MM.1S (cell line): ENCODE measurements around the gene SERAC1.

Source experiments
- DNase-seq: peaks from one replicate; pipeline ENCODE4 v3.0.0-alpha.2; 2015
- H2AFZ ChIP-seq: fragments of 300-600 bp; sonication (generic); 2 replicates; pipeline ENCODE4 v1.6.0; 2016; ENCODE audit warnings: antibody characterized with exemption, low read length
- H3F3A ChIP-seq: fragments of 300-600 bp; sonication (generic); 2 replicates; pipeline ENCODE4 v1.6.1; 2016; ENCODE audit warnings: mild to moderate bottlenecking, antibody characterized with exemption, low read length, moderate library complexity, mixed read lengths; ENCODE audit not compliant: insufficient read depth
- H3K27ac ChIP-seq: fragments of 300-600 bp; sonication (generic); 2 replicates; pipeline ENCODE4 v1.5.1; 2016; ENCODE audit warnings: mild to moderate bottlenecking, low read length
- H3K27me3 ChIP-seq: fragments of 300-600 bp; sonication (generic); replicated peaks from 2 replicates; pipeline ENCODE4 v1.6.0; 2016; ENCODE audit warnings: low read length; ENCODE audit not compliant: insufficient read depth
- H3K36me3 ChIP-seq: fragments of 300-600 bp; sonication (generic); replicated peaks from 2 replicates; pipeline ENCODE4 v1.6.1; 2016; ENCODE audit warnings: mild to moderate bottlenecking, low read length, mixed read lengths; ENCODE audit not compliant: insufficient read depth
- H3K4me1 ChIP-seq: fragments of 300-600 bp; sonication (generic); 2 replicates; pipeline ENCODE4 v1.6.1; 2016; ENCODE audit warnings: low read length, mixed read lengths
- H3K4me2 ChIP-seq: fragments of 300-600 bp; sonication (generic); 2 replicates; pipeline ENCODE4 v1.6.0; 2016; ENCODE audit warnings: low read depth, low read length
- H3K4me3 ChIP-seq: fragments of 300-600 bp; sonication (generic); 2 replicates; pipeline ENCODE4 v1.5.1; 2016; ENCODE audit warnings: low read length, mixed read lengths
- H3K79me2 ChIP-seq: fragments of 300-600 bp; sonication (generic); 2 replicates; pipeline ENCODE4 v1.6.1; 2016; ENCODE audit warnings: mixed run types, low read length, mixed read lengths
- H3K9ac ChIP-seq: fragments of 300-600 bp; sonication (generic); 2 replicates; pipeline ENCODE4 v1.6.1; 2016; ENCODE audit warnings: low read length, mixed read lengths
- H3K9me2 ChIP-seq: fragments of 300-600 bp; sonication (generic); replicated peaks from 2 replicates; pipeline ENCODE4 v1.6.1; 2016; ENCODE audit warnings: mild to moderate bottlenecking, low read length, mixed read lengths; ENCODE audit not compliant: insufficient read depth
- H3K9me3 ChIP-seq: fragments of 300-600 bp; sonication (generic); replicated peaks from 2 replicates; pipeline ENCODE4 v1.6.1; 2016; ENCODE audit warnings: mild to moderate bottlenecking, low read length, mixed read lengths; ENCODE audit not compliant: insufficient read depth
- H4K20me1 ChIP-seq: fragments of 300-600 bp; sonication (generic); 2 replicates; pipeline ENCODE4 v1.6.1; 2016; ENCODE audit warnings: mild to moderate bottlenecking, low read length, moderate library complexity, mixed read lengths; ENCODE audit not compliant: insufficient read depth
- EZH2 ChIP-seq: fragments of 300-600 bp; sonication (generic); optimal IDR thresholded peaks from 2 replicates; pipeline ENCODE3; 2017; ENCODE audit warnings: low read depth, mild to moderate bottlenecking, antibody characterized with exemption, low read length, mixed read lengths
- EZH2phosphoT487 ChIP-seq: fragments of 300-600 bp; sonication (generic); IDR thresholded peaks from 2 replicates; pipeline ENCODE4 v1.6.1; 2018; ENCODE audit warnings: antibody characterized with exemption, low read length
- TF ChIP-seq, protein P1 (sequence below): fragments of 300-600 bp; sonication (generic); IDR thresholded peaks from 2 replicates; pipeline ENCODE4 v1.5.1; 2016; ENCODE audit warnings: antibody characterized with exemption, low read length, mixed read lengths

SERAC1 gene

GRCh38 chr6:158072083-158072721 is 95.9 kb downstream of the SERAC1 start:
- Histone ChIP-seq H3K36me3 (no peaks in the 10 kb centered on the region), H3K4me2 (no peak overlapping the region), H3K27ac (no peak overlapping the region), H3K4me1 (no peaks in the 10 kb centered on the region), H3F3A (no peaks in the 10 kb centered on the region), H3K4me3 (no peak overlapping the region), H3K9ac (no peak overlapping the region), H3K27me3 (no peaks in the 10 kb centered on the region), H3K79me2 (no peaks in the 10 kb centered on the region), H4K20me1 (no peaks in the 10 kb centered on the region), H3K9me3 (no peaks in the 10 kb centered on the region), H2AFZ (no peak overlapping the region), H3K9me2 (no peaks in the 10 kb centered on the region)
- no peak for TF ChIP-seq EZH2phosphoT487
- TF ChIP-seq EZH2 = no peak
- TF ChIP-seq, protein P1, sequence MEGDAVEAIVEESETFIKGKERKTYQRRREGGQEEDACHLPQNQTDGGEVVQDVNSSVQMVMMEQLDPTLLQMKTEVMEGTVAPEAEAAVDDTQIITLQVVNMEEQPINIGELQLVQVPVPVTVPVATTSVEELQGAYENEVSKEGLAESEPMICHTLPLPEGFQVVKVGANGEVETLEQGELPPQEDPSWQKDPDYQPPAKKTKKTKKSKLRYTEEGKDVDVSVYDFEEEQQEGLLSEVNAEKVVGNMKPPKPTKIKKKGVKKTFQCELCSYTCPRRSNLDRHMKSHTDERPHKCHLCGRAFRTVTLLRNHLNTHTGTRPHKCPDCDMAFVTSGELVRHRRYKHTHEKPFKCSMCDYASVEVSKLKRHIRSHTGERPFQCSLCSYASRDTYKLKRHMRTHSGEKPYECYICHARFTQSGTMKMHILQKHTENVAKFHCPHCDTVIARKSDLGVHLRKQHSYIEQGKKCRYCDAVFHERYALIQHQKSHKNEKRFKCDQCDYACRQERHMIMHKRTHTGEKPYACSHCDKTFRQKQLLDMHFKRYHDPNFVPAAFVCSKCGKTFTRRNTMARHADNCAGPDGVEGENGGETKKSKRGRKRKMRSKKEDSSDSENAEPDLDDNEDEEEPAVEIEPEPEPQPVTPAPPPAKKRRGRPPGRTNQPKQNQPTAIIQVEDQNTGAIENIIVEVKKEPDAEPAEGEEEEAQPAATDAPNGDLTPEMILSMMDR = peak; percentile 57
- peak; percentile 27 for DNase-seq

DNA sequence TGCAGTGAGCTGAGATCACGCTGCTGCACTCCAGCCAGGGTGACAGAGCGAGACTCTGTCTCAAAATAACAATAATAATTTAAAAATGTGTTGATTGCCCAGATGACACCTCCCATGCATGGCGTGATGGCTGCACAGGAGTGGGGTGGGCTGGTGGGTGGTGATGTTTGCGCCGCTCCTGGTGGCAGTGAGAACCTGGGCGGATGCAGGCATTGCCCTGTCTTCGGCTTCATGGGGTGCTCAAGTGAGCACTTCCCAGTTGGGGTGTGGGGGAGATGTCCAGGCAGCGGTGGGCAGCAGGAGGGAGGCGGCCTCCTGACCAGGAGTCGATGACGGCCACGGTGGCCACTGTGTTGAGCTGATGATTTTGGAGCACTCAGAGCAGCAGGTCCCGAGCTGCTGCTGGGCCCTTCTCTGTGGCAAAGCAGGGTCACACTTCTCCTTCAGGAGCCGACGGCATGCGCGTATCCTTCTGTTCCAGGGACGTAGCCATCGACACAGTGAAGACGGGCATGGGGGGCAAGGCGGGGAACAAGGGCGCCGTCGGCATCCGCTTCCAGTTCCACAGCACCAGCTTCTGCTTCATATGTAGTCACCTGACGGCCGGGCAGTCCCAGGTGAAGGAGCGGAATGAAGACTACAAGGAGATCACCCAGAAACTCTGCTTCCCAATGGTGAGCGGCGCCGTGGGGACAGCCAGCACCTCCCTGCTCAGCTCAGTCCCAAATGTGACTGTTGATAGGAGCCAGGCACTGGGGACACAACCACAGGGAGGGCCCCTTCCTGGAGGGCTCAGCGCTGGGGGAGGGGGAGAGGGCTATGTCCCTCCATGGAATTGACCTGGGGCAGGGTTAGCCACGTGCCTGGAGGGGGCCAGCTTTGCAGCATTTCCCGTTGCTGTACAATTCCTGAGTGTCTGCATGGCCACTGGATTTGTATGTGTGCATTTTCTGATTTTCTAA is 96.7 kb downstream of the SERAC1 start:
- no peaks in the 10 kb centered on the region for H3F3A ChIP-seq
- H3K4me3 ChIP-seq = no peak overlapping the region
- H3K9me3 ChIP-seq = no peaks in the 10 kb centered on the region
- H3K27ac ChIP-seq = no peak overlapping the region
- H3K27me3 ChIP-seq = no peaks in the 10 kb centered on the region
- no peak for TF ChIP-seq EZH2phosphoT487
- no peaks in the 10 kb centered on the region for H3K9me2 ChIP-seq
- no peak overlapping the region for H3K9ac ChIP-seq
- no peaks in the 10 kb centered on the region for H3K36me3 ChIP-seq
- DNase-seq = no peak
- no peaks in the 10 kb centered on the region for H3K4me1 ChIP-seq
- H3K4me2 ChIP-seq = no peak overlapping the region
- H4K20me1 ChIP-seq = no peaks in the 10 kb centered on the region
- H3K79me2 ChIP-seq = no peaks in the 10 kb centered on the region
- no peak overlapping the region for H2AFZ ChIP-seq

DNA sequence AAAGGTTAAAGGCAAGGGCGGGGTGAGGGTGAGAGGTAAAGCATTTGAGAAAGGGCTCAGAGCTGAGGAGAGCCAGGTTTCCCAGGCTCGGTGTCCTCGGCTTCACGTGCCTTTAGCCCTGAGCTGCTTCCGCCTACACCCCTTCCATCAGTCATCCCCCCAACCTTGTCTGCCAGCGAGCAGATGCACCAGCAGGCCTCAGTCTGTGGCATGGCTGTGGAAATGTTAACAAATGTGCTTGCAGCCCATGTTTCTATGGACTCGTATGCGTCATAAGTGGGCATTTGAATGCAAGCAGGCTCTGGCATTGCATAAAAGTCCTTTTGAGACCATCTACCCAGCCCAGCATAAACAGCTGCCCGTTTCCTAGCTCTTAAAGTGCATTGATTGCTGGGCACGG is 97.5 kb downstream of the SERAC1 start:
- Histone ChIP-seq H3K4me3 (no peak overlapping the region), H3K27me3 (no peaks in the 10 kb centered on the region), H3K4me1 (no peaks in the 10 kb centered on the region), H3K79me2 (no peaks in the 10 kb centered on the region), H3K36me3 (no peaks in the 10 kb centered on the region), H3F3A (no peaks in the 10 kb centered on the region), H3K9me2 (no peaks in the 10 kb centered on the region), H3K9ac (no peak overlapping the region), H4K20me1 (no peaks in the 10 kb centered on the region), H2AFZ (no peak overlapping the region), H3K9me3 (no peaks in the 10 kb centered on the region), H3K27ac (no peak overlapping the region), H3K4me2 (no peak overlapping the region)
- DNase-seq = no peak
- TF ChIP-seq EZH2 (no peak), EZH2phosphoT487 (no peak)
- TF ChIP-seq, protein P1 = no peak
